PC-9 (cell line): Measurements from ENCODE around the gene MIEN1.

Experiments
- CTCF ChIP-seq: fragments of 200-600 bp; sonication (generic); conservative IDR thresholded peaks from 2 replicates; pipeline ENCODE4 v1.6.1; 2017; ENCODE audit warnings: mixed run types, antibody characterized with exemption, mild to moderate bottlenecking, moderate library complexity
- EZH2 ChIP-seq: fragments of 200-600 bp; sonication (generic); IDR thresholded peaks from 2 replicates; pipeline ENCODE4 v1.8.0; 2017; ENCODE audit warnings: antibody characterized with exemption, low read depth

GRCh38 chr17:39688945-39689344, 41.4 kb downstream of the MIEN1 start:
- TF ChIP-seq CTCF (no peak), EZH2 (no peak)
